Loucy (cell line): ENCODE measurements around the gene ANO9.

Experiments
- EZH2phosphoT487 ChIP-seq: fragments of 200-600 bp; IDR thresholded peaks from 2 replicates; pipeline ENCODE4 v1.6.1; 2018; ENCODE audit warnings: antibody characterized with exemption, mild to moderate bottlenecking, moderate library complexity, borderline replicate concordance
- TF ChIP-seq, protein P1 (sequence below): fragments of 200-600 bp; sonication (generic); conservative IDR thresholded peaks from 2 replicates; pipeline ENCODE4 v1.5.1; 2014; ENCODE audit warnings: mild to moderate bottlenecking, antibody characterized with exemption, low read length

DNA sequence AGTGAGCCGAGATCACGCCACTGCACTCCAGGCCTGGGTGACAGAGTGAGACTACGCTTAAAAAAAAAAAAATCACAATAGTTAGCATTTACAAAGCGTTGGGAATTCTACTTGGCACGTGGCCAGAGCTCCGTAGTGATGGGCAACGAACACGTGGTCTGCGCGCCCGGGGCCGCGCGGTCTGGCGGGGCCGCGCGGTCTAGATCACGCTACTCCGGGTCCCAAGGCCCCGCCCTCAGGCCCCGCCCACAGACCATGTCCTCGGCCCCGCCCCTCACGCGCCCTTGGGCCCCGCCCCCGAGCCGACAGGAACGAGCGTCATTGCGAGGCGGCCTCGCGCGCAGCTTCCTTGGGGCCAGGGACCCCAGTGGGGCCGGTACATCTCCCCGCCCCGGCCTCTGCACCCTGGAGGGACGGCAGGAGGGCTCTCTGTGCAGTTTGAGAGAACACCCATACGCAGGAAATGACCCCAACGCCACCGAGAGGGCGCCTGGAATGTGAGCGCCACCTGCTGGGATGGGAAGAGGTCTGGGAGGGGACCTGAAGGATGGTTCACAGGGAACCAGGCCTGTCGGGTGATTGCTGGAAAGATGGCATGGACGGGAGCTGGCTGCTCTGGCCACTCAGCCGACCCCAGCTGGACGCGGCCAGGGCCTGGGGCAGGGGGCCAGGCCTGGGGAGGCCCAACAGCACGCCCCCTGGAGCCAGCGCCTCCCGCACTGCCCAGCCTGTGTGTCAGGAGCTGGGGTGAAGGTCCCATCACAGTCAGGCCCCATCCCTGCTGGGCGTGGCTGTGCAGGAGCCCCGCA, 6.3 kb upstream of the ANO9 start:
- TF ChIP-seq, protein P1, sequence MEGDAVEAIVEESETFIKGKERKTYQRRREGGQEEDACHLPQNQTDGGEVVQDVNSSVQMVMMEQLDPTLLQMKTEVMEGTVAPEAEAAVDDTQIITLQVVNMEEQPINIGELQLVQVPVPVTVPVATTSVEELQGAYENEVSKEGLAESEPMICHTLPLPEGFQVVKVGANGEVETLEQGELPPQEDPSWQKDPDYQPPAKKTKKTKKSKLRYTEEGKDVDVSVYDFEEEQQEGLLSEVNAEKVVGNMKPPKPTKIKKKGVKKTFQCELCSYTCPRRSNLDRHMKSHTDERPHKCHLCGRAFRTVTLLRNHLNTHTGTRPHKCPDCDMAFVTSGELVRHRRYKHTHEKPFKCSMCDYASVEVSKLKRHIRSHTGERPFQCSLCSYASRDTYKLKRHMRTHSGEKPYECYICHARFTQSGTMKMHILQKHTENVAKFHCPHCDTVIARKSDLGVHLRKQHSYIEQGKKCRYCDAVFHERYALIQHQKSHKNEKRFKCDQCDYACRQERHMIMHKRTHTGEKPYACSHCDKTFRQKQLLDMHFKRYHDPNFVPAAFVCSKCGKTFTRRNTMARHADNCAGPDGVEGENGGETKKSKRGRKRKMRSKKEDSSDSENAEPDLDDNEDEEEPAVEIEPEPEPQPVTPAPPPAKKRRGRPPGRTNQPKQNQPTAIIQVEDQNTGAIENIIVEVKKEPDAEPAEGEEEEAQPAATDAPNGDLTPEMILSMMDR, result peak; percentile 85
- no peak for TF ChIP-seq EZH2phosphoT487
